ENCODE results near the gene FLAD1. TPM values are rescaled to one million over a fixed set of nuclear protein-coding genes. Genes with fewer than 3 reads are reported as not detected.

FLAD1 gene
- total and polyA plus RNA-seq, 2 of the 4 experiments (the other 2 are of a cell fraction), result 26.3 to 37.3 TPM

DNA sequence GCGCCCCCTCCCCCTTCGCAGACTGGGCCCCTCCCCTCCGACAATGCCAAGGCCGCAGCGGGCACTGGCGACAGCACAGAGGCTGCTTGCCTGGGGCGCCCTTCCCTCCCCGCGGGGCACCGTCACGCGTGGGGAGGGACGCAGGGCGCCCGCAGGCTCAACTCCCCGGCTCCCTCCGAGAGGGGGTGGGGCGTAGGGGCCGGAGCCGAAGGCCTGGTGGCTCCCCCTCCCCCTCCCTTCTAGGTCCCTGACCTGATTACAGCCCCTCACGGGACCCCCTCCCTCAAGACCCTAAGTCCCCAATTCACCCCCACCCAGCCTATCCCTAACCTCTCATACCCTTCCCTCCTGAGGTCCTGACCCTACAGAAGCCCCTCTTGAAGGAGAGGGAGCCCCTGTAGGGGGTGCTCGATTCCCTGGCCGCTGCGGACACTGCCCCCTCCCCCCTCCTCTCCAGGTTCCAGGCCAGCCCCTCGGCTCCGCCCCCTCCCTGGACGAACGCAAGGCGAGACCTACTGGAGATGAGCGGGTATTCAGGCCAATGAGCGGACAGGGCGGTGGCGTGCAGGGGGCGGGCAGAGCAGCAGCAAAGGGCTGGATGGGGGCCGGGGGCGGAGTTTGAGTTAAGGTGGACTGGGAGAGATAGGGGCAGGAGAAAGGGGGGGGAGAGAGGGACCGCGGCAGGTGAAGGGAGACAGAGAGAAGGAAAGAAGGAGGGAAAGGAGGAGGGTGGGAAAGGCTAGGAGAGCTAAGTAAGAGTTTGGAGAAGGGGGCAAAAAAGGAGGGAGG, 18.7 kb downstream of the FLAD1 start:
- H3K27ac ChIP-seq (ENCODE audit: insufficient read depth, low read length), result peak overlapping the region; percentile 99
- peak overlapping the region; percentile 87 for H3K4ac ChIP-seq (ENCODE audit: low read depth, low read length)
- ChIA-PET CTCF (interaction anchor here (0.9 kb wide), 1 partner anchor 31 kb away, joined by 4 read pairs; the partner anchor contains the start of gene SHC1), POLR2A (ENCODE audit: unreplicated experiment) (no interaction called here)
- peak overlapping the region; percentile 97 for H2AK5ac ChIP-seq (ENCODE audit: low read depth, low read length)
- BruUV-seq (replicated peaks), result no TSS peak
- peak overlapping the region; percentile 47; the same call in 1 of the 2 replicates for H3K56ac ChIP-seq (ENCODE audit: extremely low read depth, insufficient read depth, low read length)
- peaks cover 14 to 59% of the 10 kb centered on the region in 2 experiments for H3K79me1 ChIP-seq (ENCODE audit: low read depth in 1 of 2, low read length in 2 of 2)
- in situ Hi-C loops (cut with MboI; ENCODE audit: low sequenced_read_pairs) (no loop called here), intact Hi-C loops (cut with micrococcal nuclease) (loop anchor here (1.0 to 5.0 kb wide), 3 partner anchors 30 to 65 kb away; partner anchors contain the start of genes ADAM15 and PMVK), dilution Hi-C loops (cut with HindIII; ENCODE audit: low sequenced_read_pairs, unreplicated experiment) (no loop called here)
- peaks cover 21% of the 10 kb centered on the region for H3K4me1 ChIP-seq (ENCODE audit: control insufficient read depth, insufficient read depth, low read length)
- peak overlapping the region; percentile 94 for H2BK5ac ChIP-seq (ENCODE audit: low read depth, low read length, poor library complexity, severe bottlenecking)
- peak overlapping the region; percentile 96 for H3K18ac ChIP-seq (ENCODE audit: low read depth, low read length)
- no peaks in the 10 kb centered on the region for H4K20me1 ChIP-seq (ENCODE audit: insufficient read depth, low read length)
- no peaks in the 10 kb centered on the region; the same call in none of the 2 replicates for H3K36me3 ChIP-seq (ENCODE audit: control insufficient read depth, insufficient read depth, low read length)
- peak overlapping the region; percentile 89 for H3K9ac ChIP-seq (ENCODE audit: low read depth, low read length)
- H3K27me3 ChIP-seq (ENCODE audit: control insufficient read depth, insufficient read depth, low read length), result no peaks in the 10 kb centered on the region
- H3K4me2 ChIP-seq (ENCODE audit: low read depth, low read length), result peak overlapping the region; percentile 97
- no peaks in the 10 kb centered on the region for H3K9me3 ChIP-seq (ENCODE audit: control insufficient read depth, insufficient read depth, low read length)
- H4K5ac ChIP-seq (ENCODE audit: low read depth, low read length), result peak overlapping the region; percentile 89; the same call in 1 of the 2 replicates
- peaks cover 12% of the 10 kb centered on the region for H3K9me1 ChIP-seq (ENCODE audit: insufficient read depth, low read length)
- peak overlapping the region; percentile 95; the same call in 2 of the 3 replicates for H2BK15ac ChIP-seq (ENCODE audit: low read depth, low read length)
- TF ChIP-seq MAZ (IDR thresholded peaks at IDR 0.05; ENCODE audit: borderline replicate concordance, low read depth, low read length) (peak; percentile 95), CEBPB (IDR thresholded peaks at IDR 0.05; ENCODE audit: low read depth, low read length) (no peak), SMC3 (IDR thresholded peaks at IDR 0.05; ENCODE audit: low read depth, low read length) (0 out of 2 replicates have a peak, but pooled peaks have one; percentile 1), BHLHE40 (IDR thresholded peaks at IDR 0.05; ENCODE audit: low read depth, low read length) (peak; percentile 94), CHD1 (IDR thresholded peaks at IDR 0.05; ENCODE audit: low read depth, low read length) (no peak), CTCF (conservative IDR thresholded peaks at IDR 0.05; ENCODE audit: low read depth, low read length) (peak; percentile 50), MXI1 (IDR thresholded peaks at IDR 0.05; ENCODE audit: borderline replicate concordance, low read depth, low read length) (peak; percentile 12; the same call in 1 of the 2 replicates), RAD21 (IDR thresholded peaks at IDR 0.05; ENCODE audit: low read length) (0 out of 2 replicates have a peak, but pooled peaks have one; percentile 11)
- peak overlapping the region; percentile 11 to 92; a peak in 3 of 4 replicates for H4K8ac ChIP-seq (ENCODE audit: low read depth in 2 of 2, low read length in 2 of 2)
- peak overlapping the region; percentile 97 for H3K23ac ChIP-seq (ENCODE audit: low read depth, low read length)
- H3K4me3 ChIP-seq (ENCODE audit: insufficient read depth, low read depth, low read length), result peak overlapping the region; percentile 75
- peak overlapping the region; percentile 94 for H4K91ac ChIP-seq (ENCODE audit: insufficient read depth, low read depth, low read length)
- H3K14ac ChIP-seq (replicated peaks; ENCODE audit: low read depth, low read length), result peak overlapping the region; percentile 87
- WGBS, 2 experiments (ENCODE audit: extremely low coverage in 2 of 2, insufficient read length in 1 of 2), result 0% methylated on average over 8 of the region's 38 CpGs; no CpG with 5 or more reads in 1 of the 2 experiments
- H2BK20ac ChIP-seq (ENCODE audit: low read depth, low read length), result peak overlapping the region; percentile 70; the same call in 1 of the 2 replicates
- peak overlapping the region; percentile 93 for H2BK120ac ChIP-seq (ENCODE audit: low read depth, low read length)
- peak overlapping the region; percentile 92 for H2AFZ ChIP-seq (replicated peaks; ENCODE audit: low read length, poor library complexity)
- DNase-seq, result peak; percentile 99
- H2AK9ac ChIP-seq (replicated peaks; ENCODE audit: low read depth, low read length, poor library complexity), result peak overlapping the region; percentile 99
- ATAC-seq (ENCODE audit: low read depth), result peak; percentile 84
